H1 (cell line): ENCODE results near the gene PPIC.

Source experiments
- SP1 ChIP-seq: IDR thresholded peaks from 2 replicates; pipeline ENCODE4 v1.6.1; 2011; ENCODE audit warnings: low read depth, low read length
- SRF ChIP-seq: IDR thresholded peaks from 2 replicates; pipeline ENCODE4 v1.6.1; 2011; ENCODE audit warnings: mild to moderate bottlenecking, low read depth, low read length, moderate library complexity

DNA sequence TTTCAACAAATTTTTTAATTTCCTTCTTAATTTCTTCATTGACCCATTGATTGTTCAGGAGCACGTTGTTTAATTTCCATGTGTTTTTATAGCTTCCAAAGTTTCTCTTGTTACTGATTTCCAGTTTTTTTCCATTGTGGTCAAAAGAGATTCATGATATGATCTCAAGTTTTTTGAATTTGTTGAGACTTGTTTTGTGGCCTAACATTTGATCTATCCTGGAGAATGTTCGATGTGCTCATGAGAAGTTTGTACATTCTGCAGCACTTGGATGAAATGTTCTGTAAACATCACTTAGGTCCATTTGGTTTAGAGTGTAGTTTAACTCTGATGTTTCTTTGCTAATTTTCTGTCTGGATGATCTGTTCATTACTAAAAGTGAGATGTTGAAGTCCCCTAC lies 14.7 kb upstream of the PPIC start:
- TF ChIP-seq SRF (no peak), SP1 (no peak)
